Measurements from ENCODE around the gene MAT1A. TPM values are rescaled to one million over a fixed set of nuclear protein-coding genes. Genes with fewer than 3 reads are reported as not detected.

The MAT1A gene
- total RNA-seq, 2 donors from 2014 or later, result not detected

GRCh38 chr10:80278480-80278879 lies 11.0 kb downstream of the MAT1A start:
- H3K36me3 ChIP-seq, result no peaks in the 10 kb centered on the region
- H3K27ac ChIP-seq, result no peak overlapping the region
- no peak overlapping the region for H3K4me3 ChIP-seq
- ATAC-seq (ENCODE audit: insufficient number of reproducible peaks, low FRiP score, low read depth) (no peak), DNase-seq (ENCODE audit: low spot score) (no peak)
- no peaks in the 10 kb centered on the region for H3K4me1 ChIP-seq (ENCODE audit: control insufficient read depth in 1 of 2, low read depth in 2 of 2)
- H3K9me3 ChIP-seq, result no peaks in the 10 kb centered on the region
- H3K27me3 ChIP-seq (replicated peaks; ENCODE audit: insufficient read depth), result no peaks in the 10 kb centered on the region
- no peak for TF ChIP-seq CTCF (IDR thresholded peaks at IDR 0.05)

DNA sequence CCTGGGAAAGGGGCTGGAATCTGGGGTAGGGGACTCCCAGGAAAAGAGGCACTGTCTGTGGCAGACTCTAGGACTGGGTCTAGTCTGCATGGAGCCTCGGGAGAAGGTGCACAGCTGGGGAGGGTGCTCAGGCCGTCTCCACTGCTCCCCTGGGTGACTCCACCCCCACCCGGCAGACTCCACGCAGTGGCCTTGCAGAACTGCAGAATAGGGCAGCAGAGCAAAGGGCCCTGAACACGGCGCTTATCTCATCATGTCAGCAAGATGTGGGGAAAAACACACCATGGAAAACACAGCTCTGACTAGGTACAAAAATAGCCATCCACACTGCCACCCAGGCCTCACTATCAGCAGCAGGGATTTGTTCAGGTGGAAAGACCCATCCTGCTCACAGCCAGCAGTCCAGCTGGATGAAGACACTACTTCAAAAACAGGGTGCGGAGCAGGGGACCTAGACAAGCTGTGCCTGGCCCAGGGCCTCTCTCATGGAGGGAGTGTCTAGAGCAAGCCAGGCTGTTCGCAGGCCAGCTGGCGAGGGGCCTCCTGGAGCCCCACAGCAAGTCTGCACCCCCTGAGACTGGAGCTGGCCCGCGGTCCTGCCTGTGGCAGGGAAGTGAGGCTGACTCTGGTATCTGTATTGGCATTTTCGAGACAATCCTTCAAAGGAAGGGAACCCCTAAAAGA lies 11.7 kb downstream of the MAT1A start:
- Histone ChIP-seq H3K4me3 (no peak overlapping the region), H3K36me3 (no peaks in the 10 kb centered on the region), H3K27ac (no peak overlapping the region), H3K9me3 (no peaks in the 10 kb centered on the region), H3K27me3 (replicated peaks; ENCODE audit: insufficient read depth) (no peaks in the 10 kb centered on the region), H3K4me1 (ENCODE audit: control insufficient read depth in 1 of 2, low read depth in 2 of 2) (no peaks in the 10 kb centered on the region)
- ATAC-seq (ENCODE audit: insufficient number of reproducible peaks, low FRiP score, low read depth), result no peak
- no peak for TF ChIP-seq CTCF (IDR thresholded peaks at IDR 0.05)
- DNase-seq (ENCODE audit: low spot score), result no peak

GRCh38 chr10:80277016-80277415 lies 12.4 kb downstream of the MAT1A start:
- no peak overlapping the region for H3K4me3 ChIP-seq
- no peak for DNase-seq (ENCODE audit: low spot score)
- no peak for ATAC-seq (ENCODE audit: insufficient number of reproducible peaks, low FRiP score, low read depth)

DNA sequence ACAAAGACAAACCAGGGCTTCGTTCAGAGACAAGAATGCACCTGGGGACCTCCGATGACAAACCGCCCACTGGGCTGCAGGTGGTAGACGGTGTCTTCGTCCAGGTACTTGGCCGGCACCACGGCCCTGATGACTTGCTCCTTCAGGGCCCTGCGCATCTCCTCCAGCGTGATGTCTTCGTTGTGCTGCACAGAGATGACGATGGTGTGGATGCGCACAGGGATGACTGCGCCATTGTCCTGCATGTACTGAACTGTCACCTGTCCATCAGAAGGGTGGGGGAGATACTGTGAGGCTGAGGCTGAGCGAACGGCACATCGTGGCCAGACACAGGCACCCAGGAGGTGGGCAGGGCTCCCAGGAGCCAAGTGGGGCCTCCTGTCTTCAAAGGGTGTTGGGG lies 13.1 kb downstream of the MAT1A start:
- no peak for TF ChIP-seq CTCF (IDR thresholded peaks at IDR 0.05)
- H3K27ac ChIP-seq, result no peak overlapping the region
- no peaks in the 10 kb centered on the region for H3K4me1 ChIP-seq (ENCODE audit: control insufficient read depth in 1 of 2, low read depth in 2 of 2)
- ATAC-seq (ENCODE audit: insufficient number of reproducible peaks, low FRiP score, low read depth), result no peak
- no peak for DNase-seq (ENCODE audit: low spot score)
- no peaks in the 10 kb centered on the region for H3K9me3 ChIP-seq
- H3K27me3 ChIP-seq (replicated peaks; ENCODE audit: insufficient read depth), result no peaks in the 10 kb centered on the region
- H3K4me3 ChIP-seq, result no peak overlapping the region
- no peaks in the 10 kb centered on the region for H3K36me3 ChIP-seq

More at GRCh38 chr10:80277016-80277415, 12.4 kb downstream of the MAT1A start:
- Histone ChIP-seq H3K4me1 (ENCODE audit: control insufficient read depth in 1 of 2, low read depth in 2 of 2) (no peaks in the 10 kb centered on the region), H3K9me3 (no peaks in the 10 kb centered on the region), H3K27me3 (replicated peaks; ENCODE audit: insufficient read depth) (no peaks in the 10 kb centered on the region), H3K27ac (no peak overlapping the region), H3K36me3 (no peaks in the 10 kb centered on the region)
- no peak for TF ChIP-seq CTCF (IDR thresholded peaks at IDR 0.05)

DNA sequence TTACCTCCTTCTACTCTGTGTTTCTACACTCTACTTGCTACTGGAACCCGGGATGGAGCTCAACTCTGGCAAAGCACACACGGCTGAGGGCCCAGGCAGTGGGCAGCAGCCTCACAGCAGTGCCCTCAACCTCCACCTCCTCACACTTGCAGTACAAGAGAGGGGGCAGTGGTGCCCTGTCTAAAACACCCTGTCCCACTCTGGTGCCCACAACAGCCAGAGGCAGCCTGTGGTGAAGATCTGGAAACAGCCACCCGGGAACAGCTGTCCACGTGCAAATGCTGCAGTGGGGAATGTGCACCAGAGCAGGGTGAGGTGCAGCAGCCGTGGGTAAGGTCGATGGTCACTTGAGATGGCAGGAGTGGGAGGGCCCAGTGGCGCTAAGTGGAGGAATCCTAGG lies 13.7 kb downstream of the MAT1A start:
- no peak for ATAC-seq (ENCODE audit: insufficient number of reproducible peaks, low FRiP score, low read depth)
- Histone ChIP-seq H3K27ac (no peak overlapping the region), H3K27me3 (replicated peaks; ENCODE audit: insufficient read depth) (no peaks in the 10 kb centered on the region), H3K36me3 (no peaks in the 10 kb centered on the region), H3K9me3 (no peaks in the 10 kb centered on the region), H3K4me3 (no peak overlapping the region), H3K4me1 (ENCODE audit: control insufficient read depth in 1 of 2, low read depth in 2 of 2) (no peaks in the 10 kb centered on the region)
- no peak for TF ChIP-seq CTCF (IDR thresholded peaks at IDR 0.05)
- no peak for DNase-seq (ENCODE audit: low spot score)
